Fibroblast of lung (primary cell): ENCODE measurements around the gene HTT. TPM values are rescaled to one million over a fixed set of nuclear protein-coding genes. Genes with fewer than 3 reads are reported as not detected.
"Not testable (repeated sequence)": the region's sequence is repeated elsewhere in the genome, so short reads cannot be mapped to it uniquely, and the experiment has no call there.

Source experiments
- DNase-seq, 2 donors: peaks; one replicate each; pipeline versions ENCODE4 v3.0.0 to v3.0.0-alpha.2; 2010; ENCODE audit warnings: low read depth in 2 of 2
- H2AFZ ChIP-seq: 2 replicates; pipeline ENCODE4 v1.5.1; 2012; ENCODE audit warnings: low read length, control low read depth, inconsistent platforms
- H3K27ac ChIP-seq: 2 replicates; pipeline ENCODE4 v1.5.1; 2011; ENCODE audit warnings: low read length, control low read depth; ENCODE audit not compliant: insufficient read depth
- H3K27me3 ChIP-seq: 2 replicates; pipeline ENCODE4 v1.5.1; 2011; ENCODE audit warnings: mild to moderate bottlenecking, low read length; ENCODE audit not compliant: control insufficient read depth, insufficient read depth
- H3K36me3 ChIP-seq: 2 replicates; pipeline ENCODE4 v1.5.1; 2011; ENCODE audit warnings: low read length; ENCODE audit not compliant: control insufficient read depth, insufficient read depth
- H3K4me1 ChIP-seq: 2 replicates; pipeline ENCODE4 v1.5.1; 2011; ENCODE audit warnings: low read length; ENCODE audit not compliant: control insufficient read depth, insufficient read depth; ENCODE audit errors: extremely low read depth
- H3K4me2 ChIP-seq: 2 replicates; pipeline ENCODE4 v1.5.1; 2011; ENCODE audit warnings: low read length, control low read depth; ENCODE audit not compliant: insufficient read depth; ENCODE audit errors: extremely low read depth
- H3K4me3 ChIP-seq, 4 experiments: fragments of 200-600 bp in 1 of 4; sonication (generic) in 1 of 4; replicated peaks in 1 of 4; 2 replicates each; pipeline ENCODE4 v1.5.1; 2011 to 2016; ENCODE audit warnings: low read length in 4 of 4, low read depth in 3 of 4, mild to moderate bottlenecking in 3 of 4, control low read depth in 2 of 4, inconsistent platforms in 1 of 4, mixed read lengths in 1 of 4; ENCODE audit not compliant: insufficient read depth in 1 of 4; ENCODE audit errors: control extremely low read depth in 1 of 4
- H3K79me2 ChIP-seq: 2 replicates; pipeline ENCODE4 v1.5.1; 2012; ENCODE audit warnings: mild to moderate bottlenecking, low read length, inconsistent platforms; ENCODE audit not compliant: control insufficient read depth, insufficient read depth
- H3K9ac ChIP-seq: 2 replicates; pipeline ENCODE4 v1.5.1; 2011; ENCODE audit warnings: mild to moderate bottlenecking, low read length, control low read depth; ENCODE audit not compliant: insufficient read depth
- H3K9me3 ChIP-seq: 2 replicates; pipeline ENCODE4 v1.5.1; 2012; ENCODE audit warnings: low read depth, low read length; ENCODE audit not compliant: control insufficient read depth, insufficient read depth
- H4K20me1 ChIP-seq: 2 replicates; pipeline ENCODE4 v1.5.1; 2011; ENCODE audit warnings: low read length; ENCODE audit not compliant: control insufficient read depth, insufficient read depth; ENCODE audit errors: extremely low read depth
- EZH2 ChIP-seq: IDR thresholded peaks from 2 replicates; pipeline ENCODE4 v1.5.1; 2012; ENCODE audit warnings: low read length, control low read depth, mild to moderate bottlenecking; ENCODE audit errors: missing control alignments
- polyA plus RNA-seq, 2 donors: library from polyadenylated mRNA; depleted of rRNA in 1 of 2; stranded (reverse) in 1 of 2; unstranded in 1 of 2; fragments of >200 nt; gene quantifications; 2 replicates each; pipeline ENCODE4 v1.2.1, GENCODE V29; 2011 to 2012; ENCODE audit warnings: missing spikeins in 1 of 2
- total RNA-seq: library from RNA; depleted of rRNA; stranded (reverse); fragments of >200 nt; gene quantifications from 2 replicates; pipeline ENCODE4 v1.2.1, GENCODE V29; 2014
- TF ChIP-seq, protein P1 (sequence below), 2 donors: IDR thresholded peaks in 1 of 2; conservative IDR thresholded peaks in 1 of 2; 1 replicate in 1 of 2; 2 replicates in 1 of 2; pipeline ENCODE4 v1.5.1; 2011 to 2012; ENCODE audit warnings: low read length in 2 of 2, control low read depth in 1 of 2, inconsistent platforms in 1 of 2, low read depth in 1 of 2, mild to moderate bottlenecking in 1 of 2

The HTT gene
- total and polyA plus RNA-seq, 2 donors (not counting 1 experiment from before 2014, with no cell fraction given): 13.2 to 41.8 TPM

DNA sequence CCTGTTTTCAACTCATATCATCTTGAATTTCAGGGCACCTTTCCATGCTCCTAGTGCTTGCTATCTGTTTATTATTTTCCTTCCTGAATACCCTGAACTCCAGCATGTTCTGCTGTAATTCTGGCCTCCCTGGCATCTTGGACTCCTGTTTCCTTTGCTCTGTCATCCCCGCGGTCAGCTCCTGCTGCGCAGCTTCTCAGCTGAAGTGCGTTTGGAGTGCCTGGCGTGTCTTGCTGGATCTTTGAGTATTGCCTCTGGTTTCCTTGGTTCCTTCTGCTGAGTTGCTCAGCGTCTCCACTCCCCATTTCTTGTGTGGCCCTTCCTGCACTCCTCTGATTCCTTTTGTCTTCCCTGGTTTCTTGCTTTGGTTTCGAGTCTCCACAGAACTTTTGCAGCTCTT is 84.4 kb downstream of the HTT start:
- Histone ChIP-seq H3K4me3 (no peak overlapping the region), H3K9ac (no peak overlapping the region), H3K27ac (no peak overlapping the region), H4K20me1 (no peaks in the 10 kb centered on the region), H3K79me2 (no peaks in the 10 kb centered on the region), H3K4me2 (no peak overlapping the region), H3K27me3 (no peaks in the 10 kb centered on the region), H2AFZ (no peak overlapping the region), H3K4me1 (no peaks in the 10 kb centered on the region), H3K36me3 (peaks cover 9% of the 10 kb centered on the region), H3K9me3 (no peaks in the 10 kb centered on the region)
- DNase-seq: no peak
- no peak for TF ChIP-seq EZH2
- TF ChIP-seq, protein P1, sequence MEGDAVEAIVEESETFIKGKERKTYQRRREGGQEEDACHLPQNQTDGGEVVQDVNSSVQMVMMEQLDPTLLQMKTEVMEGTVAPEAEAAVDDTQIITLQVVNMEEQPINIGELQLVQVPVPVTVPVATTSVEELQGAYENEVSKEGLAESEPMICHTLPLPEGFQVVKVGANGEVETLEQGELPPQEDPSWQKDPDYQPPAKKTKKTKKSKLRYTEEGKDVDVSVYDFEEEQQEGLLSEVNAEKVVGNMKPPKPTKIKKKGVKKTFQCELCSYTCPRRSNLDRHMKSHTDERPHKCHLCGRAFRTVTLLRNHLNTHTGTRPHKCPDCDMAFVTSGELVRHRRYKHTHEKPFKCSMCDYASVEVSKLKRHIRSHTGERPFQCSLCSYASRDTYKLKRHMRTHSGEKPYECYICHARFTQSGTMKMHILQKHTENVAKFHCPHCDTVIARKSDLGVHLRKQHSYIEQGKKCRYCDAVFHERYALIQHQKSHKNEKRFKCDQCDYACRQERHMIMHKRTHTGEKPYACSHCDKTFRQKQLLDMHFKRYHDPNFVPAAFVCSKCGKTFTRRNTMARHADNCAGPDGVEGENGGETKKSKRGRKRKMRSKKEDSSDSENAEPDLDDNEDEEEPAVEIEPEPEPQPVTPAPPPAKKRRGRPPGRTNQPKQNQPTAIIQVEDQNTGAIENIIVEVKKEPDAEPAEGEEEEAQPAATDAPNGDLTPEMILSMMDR (conservative IDR thresholded peaks at IDR 0.05 in 1 of 2, IDR thresholded peaks at IDR 0.05 in 1 of 2; ENCODE audit: low read depth in 1 of 2, low read length in 2 of 2): no peak

DNA sequence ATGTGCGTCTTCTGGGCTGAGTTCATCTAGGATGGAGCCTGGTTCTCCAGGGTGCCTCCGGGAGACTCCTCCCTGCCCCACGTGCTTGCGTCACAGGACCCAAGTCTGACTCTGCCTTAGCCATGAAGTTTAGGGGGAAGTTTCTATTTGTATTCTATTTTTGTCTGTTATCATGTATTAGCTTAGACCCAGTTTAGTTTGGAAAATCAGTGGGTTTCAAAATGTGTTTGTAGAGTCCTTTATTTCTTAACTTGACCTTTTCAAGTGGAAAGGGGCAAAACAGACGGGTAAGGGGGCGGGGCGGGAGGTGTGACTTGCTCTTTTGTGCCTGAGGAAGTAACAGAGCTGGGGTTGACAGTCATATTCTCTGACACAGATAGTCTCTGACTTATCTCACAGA is 86.0 kb downstream of the HTT start:
- H2AFZ ChIP-seq: no peak overlapping the region
- H4K20me1 ChIP-seq: no peaks in the 10 kb centered on the region
- no peaks in the 10 kb centered on the region for H3K79me2 ChIP-seq
- H3K9ac ChIP-seq: no peak overlapping the region
- no peaks in the 10 kb centered on the region for H3K27me3 ChIP-seq
- H3K4me2 ChIP-seq: no peak overlapping the region
- DNase-seq: no peak
- no peak overlapping the region for H3K27ac ChIP-seq
- H3K9me3 ChIP-seq: no peaks in the 10 kb centered on the region
- H3K4me1 ChIP-seq: no peaks in the 10 kb centered on the region
- H3K4me3 ChIP-seq: no peak overlapping the region
- TF ChIP-seq, protein P1 (conservative IDR thresholded peaks at IDR 0.05 in 1 of 2, IDR thresholded peaks at IDR 0.05 in 1 of 2; ENCODE audit: low read depth in 1 of 2, low read length in 2 of 2): no peak
- TF ChIP-seq EZH2: no peak
- peaks cover 7% of the 10 kb centered on the region for H3K36me3 ChIP-seq

DNA sequence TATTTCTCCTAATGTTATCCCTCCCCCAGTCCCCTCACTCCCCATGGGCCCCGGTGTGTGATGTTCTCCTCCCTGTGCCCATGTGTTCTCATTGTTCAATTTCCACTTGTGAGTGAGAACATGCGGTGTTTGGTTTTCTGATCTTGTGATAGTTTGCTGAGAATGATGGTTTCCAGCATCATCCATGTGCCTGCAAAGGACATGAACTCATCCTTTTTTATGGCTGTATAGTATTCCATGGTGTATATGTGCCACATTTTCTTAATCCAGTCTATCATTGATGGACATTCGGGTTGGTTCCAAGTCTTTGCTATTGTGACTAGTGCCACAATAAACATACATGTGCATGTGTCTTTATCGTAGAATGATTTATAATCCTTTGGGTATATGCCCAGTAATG is 86.6 kb downstream of the HTT start:
- H3K4me3 ChIP-seq, H3K4me2 ChIP-seq, H3K9me3 ChIP-seq, H3K27me3 ChIP-seq, H3K9ac ChIP-seq, H3K36me3 ChIP-seq, H2AFZ ChIP-seq, H3K79me2 ChIP-seq, DNase-seq, H3K4me1 ChIP-seq, H3K27ac ChIP-seq, H4K20me1 ChIP-seq: not testable (repeated sequence)

GRCh38 chr4:3166434-3166833 is 92.0 kb downstream of the HTT start:
- not testable (repeated sequence) for H3K9me3 ChIP-seq, H4K20me1 ChIP-seq, H3K27ac ChIP-seq, H3K79me2 ChIP-seq, H3K4me3 ChIP-seq, H3K27me3 ChIP-seq, H3K36me3 ChIP-seq, H3K4me1 ChIP-seq, H3K9ac ChIP-seq, H3K4me2 ChIP-seq, H2AFZ ChIP-seq, DNase-seq
